Stimulated activated CD4-positive, alpha-beta T cell treated with anti-CD3 and anti-CD28 coated beads, Interleukin-4, amount 100 ng/mL, for 1 hour (primary cell): ENCODE measurements around the gene IRF1.

Experiments
- DNase-seq: peaks from one replicate; pipeline ENCODE4 v3.0.0-alpha.2; 2020

The IRF1 gene

DNA sequence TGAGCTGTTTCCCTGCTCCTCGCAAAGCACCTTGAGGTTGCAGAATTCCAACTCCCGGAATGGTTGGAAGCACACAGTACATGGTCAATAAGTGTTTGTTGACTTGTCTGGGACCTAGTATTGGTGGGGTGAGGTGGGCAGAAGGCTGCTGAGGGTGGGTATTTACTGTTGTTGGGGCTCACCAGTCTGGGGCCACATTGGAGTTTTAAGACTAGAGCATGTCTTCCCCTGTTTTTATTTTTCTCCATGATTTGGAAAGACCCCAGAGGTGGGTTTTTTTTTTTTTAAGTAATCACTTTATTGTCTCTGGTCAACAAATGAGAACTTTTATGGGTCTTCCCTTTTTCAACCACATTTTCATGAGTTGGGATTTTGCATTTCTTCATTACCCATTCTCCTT lies 55.1 kb downstream of the IRF1 start:
- no peak for DNase-seq

DNA sequence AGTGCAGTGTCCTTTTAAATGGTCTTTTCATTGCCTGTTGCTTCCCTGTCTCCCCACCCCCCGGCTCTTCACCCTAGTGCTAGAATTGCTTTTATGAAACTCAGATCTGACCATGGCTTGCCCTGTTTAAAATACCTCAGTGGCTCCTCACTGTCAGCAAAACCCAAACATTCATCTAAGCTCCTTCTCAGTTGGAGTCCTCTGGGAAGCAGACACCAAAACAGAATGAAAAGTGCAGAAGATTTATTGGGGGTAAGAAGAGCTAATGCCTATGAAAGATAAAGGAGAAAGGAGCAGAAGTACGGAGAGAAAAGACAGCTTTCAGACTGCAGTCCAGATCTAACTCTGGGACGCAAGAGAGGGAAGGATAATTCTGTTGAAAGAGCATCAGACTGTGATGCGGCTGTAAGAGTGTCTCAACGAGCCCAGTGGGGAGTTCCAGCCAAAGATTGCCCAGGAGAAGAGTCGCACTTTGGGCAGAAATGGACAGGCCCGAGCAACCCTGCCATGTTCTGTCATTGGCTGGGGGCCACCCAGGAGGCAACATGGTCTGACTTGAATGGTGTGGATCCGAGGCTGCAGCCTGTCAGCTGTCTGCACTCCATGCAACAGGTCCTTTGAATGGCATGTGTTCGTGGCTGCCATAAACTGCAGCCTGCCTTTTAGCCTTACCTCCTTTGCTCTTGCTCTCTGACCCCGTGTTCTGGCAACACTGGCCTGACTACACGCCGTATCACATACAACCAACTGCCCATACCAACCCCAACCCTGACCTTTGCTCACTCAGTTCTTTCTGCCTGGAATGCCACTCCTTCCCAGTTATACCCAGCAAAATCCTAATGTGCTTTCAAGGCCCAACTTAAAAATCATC lies 55.9 kb downstream of the IRF1 start:
- DNase-seq, result no peak

DNA sequence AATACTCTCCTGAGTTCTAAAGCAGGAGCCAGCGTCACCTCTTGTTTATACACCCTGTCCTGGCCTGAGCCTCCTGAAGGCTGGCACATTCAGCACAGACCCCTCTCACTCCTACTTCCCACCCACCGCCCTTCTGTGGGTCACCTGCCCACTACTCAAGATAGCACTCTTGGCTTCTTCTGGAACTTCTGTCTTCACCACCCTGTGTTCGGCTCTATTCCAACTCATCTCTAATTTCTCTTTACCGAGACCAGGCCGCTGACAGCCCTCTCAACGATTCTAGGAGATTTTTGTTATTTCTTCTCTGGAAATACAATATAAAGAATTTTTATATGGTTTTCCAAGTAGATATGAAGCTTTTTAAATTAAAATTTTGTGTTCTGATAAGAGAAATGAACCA lies 57.4 kb downstream of the IRF1 start:
- DNase-seq, result no peak

DNA sequence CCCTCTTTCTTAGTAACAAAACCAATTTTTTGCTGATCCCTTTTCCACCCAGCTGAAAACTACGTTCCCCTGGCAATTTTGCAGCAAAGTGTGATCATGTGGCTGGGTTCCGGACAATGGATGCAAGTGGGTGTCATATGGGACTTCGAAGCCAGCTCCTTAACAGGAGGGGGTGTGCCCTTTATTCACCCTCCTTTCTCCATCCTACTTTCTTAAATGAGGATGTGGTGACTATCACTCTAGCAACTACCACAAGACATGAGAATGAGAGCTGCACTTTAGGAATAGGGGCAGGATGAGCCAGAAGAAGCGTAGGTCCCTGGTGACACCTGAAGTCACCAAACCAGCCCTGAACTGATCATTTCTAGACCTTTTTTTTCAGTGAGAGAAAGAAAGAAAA lies 58.9 kb downstream of the IRF1 start:
- no peak for DNase-seq
